ENCODE data around the gene PLEKHD1. TPM values are rescaled to one million over a fixed set of nuclear protein-coding genes. Genes with fewer than 3 reads are reported as not detected.
"Not testable (repeated sequence)": the region's sequence is repeated elsewhere in the genome, so short reads cannot be mapped to it uniquely, and the experiment has no call there.

The PLEKHD1 gene
- total RNA-seq, 1 donor from 2014 or later = 0.80 TPM

DNA sequence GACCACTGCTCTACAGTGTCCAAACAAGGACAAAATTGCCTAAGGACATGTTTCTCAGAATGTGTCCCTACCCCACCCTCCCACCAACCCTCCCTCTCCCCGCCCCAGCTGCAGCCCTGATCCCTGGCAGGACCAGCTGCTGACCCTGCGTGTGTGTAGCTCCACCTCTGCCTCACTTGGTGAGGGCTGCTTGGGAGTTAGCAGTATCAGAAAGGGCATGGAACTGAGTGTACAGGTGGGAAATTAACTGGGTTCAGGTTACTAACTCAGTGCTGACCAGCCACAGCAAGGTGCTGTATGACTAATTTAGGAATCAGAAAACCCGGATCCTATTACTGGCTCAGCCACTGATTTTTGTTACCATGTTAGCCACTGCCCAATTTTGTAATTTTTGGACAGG, 11.3 kb upstream of the PLEKHD1 start:
- Mint-ChIP-seq H3K9me3 (ENCODE audit: unreplicated experiment) (no peaks in the 10 kb centered on the region), H3K27me3 (ENCODE audit: unreplicated experiment) (peaks cover 3% of the 10 kb centered on the region), H3K36me3 (ENCODE audit: low read depth, unreplicated experiment) (no peaks in the 10 kb centered on the region), H3K4me3 (ENCODE audit: unreplicated experiment) (no peak overlapping the region), H3K4me1 (ENCODE audit: unreplicated experiment) (peaks cover 8% of the 10 kb centered on the region), H3K27ac (ENCODE audit: unreplicated experiment) (no peak overlapping the region)
- no peak for DNase-seq (ENCODE audit: low spot score)
- TF ChIP-seq, protein P1, sequence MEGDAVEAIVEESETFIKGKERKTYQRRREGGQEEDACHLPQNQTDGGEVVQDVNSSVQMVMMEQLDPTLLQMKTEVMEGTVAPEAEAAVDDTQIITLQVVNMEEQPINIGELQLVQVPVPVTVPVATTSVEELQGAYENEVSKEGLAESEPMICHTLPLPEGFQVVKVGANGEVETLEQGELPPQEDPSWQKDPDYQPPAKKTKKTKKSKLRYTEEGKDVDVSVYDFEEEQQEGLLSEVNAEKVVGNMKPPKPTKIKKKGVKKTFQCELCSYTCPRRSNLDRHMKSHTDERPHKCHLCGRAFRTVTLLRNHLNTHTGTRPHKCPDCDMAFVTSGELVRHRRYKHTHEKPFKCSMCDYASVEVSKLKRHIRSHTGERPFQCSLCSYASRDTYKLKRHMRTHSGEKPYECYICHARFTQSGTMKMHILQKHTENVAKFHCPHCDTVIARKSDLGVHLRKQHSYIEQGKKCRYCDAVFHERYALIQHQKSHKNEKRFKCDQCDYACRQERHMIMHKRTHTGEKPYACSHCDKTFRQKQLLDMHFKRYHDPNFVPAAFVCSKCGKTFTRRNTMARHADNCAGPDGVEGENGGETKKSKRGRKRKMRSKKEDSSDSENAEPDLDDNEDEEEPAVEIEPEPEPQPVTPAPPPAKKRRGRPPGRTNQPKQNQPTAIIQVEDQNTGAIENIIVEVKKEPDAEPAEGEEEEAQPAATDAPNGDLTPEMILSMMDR (IDR thresholded peaks at IDR 0.05; ENCODE audit: unreplicated experiment) = no peak

DNA sequence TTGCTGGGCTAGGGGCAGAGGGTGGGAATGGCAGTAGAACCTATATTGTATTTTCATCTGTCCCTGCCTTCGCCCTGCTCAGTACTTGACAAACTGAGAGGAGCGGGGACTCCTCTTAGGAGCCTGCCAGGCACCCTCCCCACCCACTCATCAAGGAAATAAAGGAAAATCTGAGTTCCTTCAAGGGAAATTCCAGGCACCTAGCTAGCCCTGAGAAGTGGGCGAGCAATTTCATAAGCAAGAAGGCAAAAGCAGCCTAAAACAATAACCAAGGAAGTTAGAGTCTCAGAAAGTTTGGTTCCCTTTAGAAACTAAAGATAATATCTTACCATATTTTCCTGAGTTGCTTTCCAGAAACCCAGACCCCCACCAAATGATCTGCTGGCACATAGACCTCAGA, 10.6 kb upstream of the PLEKHD1 start:
- H3K36me3 Mint-ChIP-seq (ENCODE audit: low read depth, unreplicated experiment) = peaks cover 5% of the 10 kb centered on the region
- H3K4me1 Mint-ChIP-seq (ENCODE audit: unreplicated experiment) = peaks cover 3% of the 10 kb centered on the region
- H3K27ac Mint-ChIP-seq (ENCODE audit: unreplicated experiment) = no peak overlapping the region
- TF ChIP-seq, protein P1 (IDR thresholded peaks at IDR 0.05; ENCODE audit: unreplicated experiment) = no peak
- no peaks in the 10 kb centered on the region for H3K9me3 Mint-ChIP-seq (ENCODE audit: unreplicated experiment)
- no peak for DNase-seq (ENCODE audit: low spot score)
- peaks cover 3% of the 10 kb centered on the region for H3K27me3 Mint-ChIP-seq (ENCODE audit: unreplicated experiment)
- no peak overlapping the region for H3K4me3 Mint-ChIP-seq (ENCODE audit: unreplicated experiment)

DNA sequence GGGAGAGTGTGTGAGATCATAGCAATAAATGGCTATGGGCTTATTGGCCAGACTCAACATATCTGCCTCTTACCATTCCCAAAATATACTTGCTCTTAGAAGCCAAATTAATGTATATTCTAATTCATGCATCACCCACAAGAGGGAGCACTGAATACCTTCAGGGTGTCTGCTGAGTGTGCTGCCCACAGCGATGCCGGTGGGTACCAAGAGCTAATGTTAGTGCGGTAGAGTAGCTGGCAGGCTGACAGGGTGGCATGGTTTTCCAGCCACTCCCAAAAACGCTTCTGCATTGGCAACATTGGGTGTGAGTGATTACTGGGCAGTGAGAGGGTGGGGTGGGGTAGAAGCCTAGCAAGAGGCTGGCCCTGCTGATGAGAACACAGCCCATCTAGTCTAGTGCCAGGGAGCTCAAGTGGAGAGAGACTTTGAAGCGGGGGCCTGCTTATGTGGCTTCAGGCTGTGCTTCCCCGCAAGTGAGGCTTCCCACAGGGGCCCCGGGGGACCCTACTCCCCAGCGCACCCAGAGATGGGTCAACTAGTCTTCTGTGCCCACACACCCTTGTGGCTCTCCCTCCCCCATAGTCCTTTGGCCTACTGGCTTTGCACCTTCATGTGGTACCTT, 9.2 kb upstream of the PLEKHD1 start:
- no peaks in the 10 kb centered on the region for H3K9me3 Mint-ChIP-seq (ENCODE audit: unreplicated experiment)
- DNase-seq (ENCODE audit: low spot score) = no peak
- peaks cover 5% of the 10 kb centered on the region for H3K27me3 Mint-ChIP-seq (ENCODE audit: unreplicated experiment)
- no peaks in the 10 kb centered on the region for H3K4me1 Mint-ChIP-seq (ENCODE audit: unreplicated experiment)
- TF ChIP-seq, protein P1 (IDR thresholded peaks at IDR 0.05; ENCODE audit: unreplicated experiment) = peak; percentile 54
- H3K4me3 Mint-ChIP-seq (ENCODE audit: unreplicated experiment) = no peak overlapping the region
- no peak overlapping the region for H3K27ac Mint-ChIP-seq (ENCODE audit: unreplicated experiment)
- peaks cover 6% of the 10 kb centered on the region for H3K36me3 Mint-ChIP-seq (ENCODE audit: low read depth, unreplicated experiment)

DNA sequence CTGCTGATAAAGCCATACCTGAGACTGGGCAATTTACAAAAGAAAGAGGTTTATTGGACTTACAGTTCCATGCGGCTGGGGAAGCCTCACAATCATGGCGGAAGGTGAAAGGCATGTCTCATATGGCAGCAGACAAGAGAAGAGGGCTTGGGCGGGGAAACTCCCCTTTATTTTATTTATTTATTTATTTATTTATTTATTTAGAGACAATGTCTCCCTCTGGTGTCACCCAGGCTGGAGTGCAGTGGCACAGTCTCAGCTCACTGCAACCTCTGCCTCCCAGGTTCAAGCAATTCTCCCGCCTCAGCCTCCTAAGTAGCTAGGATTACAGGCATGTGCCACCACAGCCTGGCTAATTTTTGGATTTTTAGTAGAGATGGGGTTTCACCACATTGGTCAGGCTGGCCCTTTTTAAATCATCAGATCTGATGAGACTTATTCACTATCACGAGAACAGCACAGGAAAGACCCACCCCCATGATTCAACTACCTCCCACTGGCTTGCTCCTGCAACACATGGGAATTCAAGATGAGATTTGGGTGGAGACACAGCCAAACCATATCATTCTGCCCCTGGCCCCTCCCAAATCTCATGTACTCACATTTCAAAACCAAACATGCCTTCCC, 7.6 kb upstream of the PLEKHD1 start:
- H3K9me3 Mint-ChIP-seq (ENCODE audit: unreplicated experiment); H3K27me3 Mint-ChIP-seq (ENCODE audit: unreplicated experiment); H3K27ac Mint-ChIP-seq (ENCODE audit: unreplicated experiment); DNase-seq (ENCODE audit: low spot score); H3K4me1 Mint-ChIP-seq (ENCODE audit: unreplicated experiment); H3K36me3 Mint-ChIP-seq (ENCODE audit: low read depth, unreplicated experiment); H3K4me3 Mint-ChIP-seq (ENCODE audit: unreplicated experiment): not testable (repeated sequence)

DNA sequence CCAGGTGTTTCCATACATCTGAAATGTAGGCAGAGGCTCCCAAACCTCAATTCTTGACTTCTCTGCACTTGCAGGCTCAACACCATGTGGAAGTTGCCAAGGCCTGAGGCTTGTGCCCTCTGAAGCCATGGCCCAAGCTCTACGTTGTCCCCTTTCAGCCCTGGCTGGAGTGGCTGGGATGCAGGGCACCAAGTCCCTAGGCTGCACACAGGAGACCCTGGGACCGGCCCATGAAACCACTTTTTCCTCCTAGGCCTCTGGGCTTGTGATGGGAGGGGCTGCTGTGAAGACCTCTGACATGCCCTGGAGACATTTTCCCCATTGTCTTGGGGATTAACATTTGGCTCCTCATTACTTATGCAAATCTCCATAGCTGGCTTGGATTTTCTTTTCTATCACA, 6.5 kb upstream of the PLEKHD1 start:
- not testable (repeated sequence) for DNase-seq (ENCODE audit: low spot score); H3K9me3 Mint-ChIP-seq (ENCODE audit: unreplicated experiment); H3K36me3 Mint-ChIP-seq (ENCODE audit: low read depth, unreplicated experiment); H3K27ac Mint-ChIP-seq (ENCODE audit: unreplicated experiment); H3K4me1 Mint-ChIP-seq (ENCODE audit: unreplicated experiment); H3K4me3 Mint-ChIP-seq (ENCODE audit: unreplicated experiment); H3K27me3 Mint-ChIP-seq (ENCODE audit: unreplicated experiment)

DNA sequence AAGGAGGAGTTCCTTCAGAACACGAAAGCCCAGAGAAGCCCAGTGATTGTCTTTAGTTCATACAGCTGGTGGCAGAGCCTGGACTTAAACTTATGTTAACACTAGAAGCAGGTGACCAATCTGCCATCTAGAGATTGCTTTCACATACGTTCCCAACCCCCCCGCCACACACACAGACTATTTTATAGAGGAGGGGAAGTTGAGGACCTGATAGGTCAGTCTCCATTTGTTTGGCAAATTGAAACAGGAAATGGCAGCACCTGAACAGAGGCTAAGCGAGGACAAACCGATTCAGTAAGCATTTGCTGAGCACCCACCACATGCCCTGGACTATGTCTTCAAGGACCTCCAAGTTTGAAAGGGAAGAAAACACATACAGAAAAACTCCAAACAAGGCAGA, 4.8 kb upstream of the PLEKHD1 start:
- Mint-ChIP-seq H3K4me1 (ENCODE audit: unreplicated experiment) (peaks cover 4% of the 10 kb centered on the region), H3K36me3 (ENCODE audit: low read depth, unreplicated experiment) (peaks cover 6% of the 10 kb centered on the region), H3K27ac (ENCODE audit: unreplicated experiment) (no peak overlapping the region), H3K4me3 (ENCODE audit: unreplicated experiment) (peak overlapping the region; percentile 60), H3K9me3 (ENCODE audit: unreplicated experiment) (no peaks in the 10 kb centered on the region), H3K27me3 (ENCODE audit: unreplicated experiment) (peaks cover 6% of the 10 kb centered on the region)
- TF ChIP-seq, protein P1 (IDR thresholded peaks at IDR 0.05; ENCODE audit: unreplicated experiment) = no peak
- no peak for DNase-seq (ENCODE audit: low spot score)

All from endothelial cell (in vitro differentiated cells).